Measurements from ENCODE around the gene ARFGAP2. TPM values are rescaled to one million over a fixed set of nuclear protein-coding genes. Genes with fewer than 3 reads are reported as not detected.
"Not testable (repeated sequence)": the region's sequence is repeated elsewhere in the genome, so short reads cannot be mapped to it uniquely, and the experiment has no call there.

ARFGAP2 gene
- total RNA-seq, 1 donor from 2014 or later: 78.7 TPM

GRCh38 chr11:47207459-47207858 lies 30.8 kb upstream of the ARFGAP2 start:
- no peak for TF ChIP-seq CTCF (IDR thresholded peaks at IDR 0.05; ENCODE audit: unreplicated experiment)
- Mint-ChIP-seq H3K27ac (ENCODE audit: unreplicated experiment) (no peak overlapping the region), H3K27me3 (ENCODE audit: unreplicated experiment) (peaks cover 3% of the 10 kb centered on the region), H3K4me1 (ENCODE audit: unreplicated experiment) (no peaks in the 10 kb centered on the region), H3K36me3 (ENCODE audit: low read depth, unreplicated experiment) (no peaks in the 10 kb centered on the region), H3K9me3 (ENCODE audit: unreplicated experiment) (no peaks in the 10 kb centered on the region), H3K4me3 (ENCODE audit: unreplicated experiment) (no peak overlapping the region)
- no peak for DNase-seq (ENCODE audit: low spot score)

DNA sequence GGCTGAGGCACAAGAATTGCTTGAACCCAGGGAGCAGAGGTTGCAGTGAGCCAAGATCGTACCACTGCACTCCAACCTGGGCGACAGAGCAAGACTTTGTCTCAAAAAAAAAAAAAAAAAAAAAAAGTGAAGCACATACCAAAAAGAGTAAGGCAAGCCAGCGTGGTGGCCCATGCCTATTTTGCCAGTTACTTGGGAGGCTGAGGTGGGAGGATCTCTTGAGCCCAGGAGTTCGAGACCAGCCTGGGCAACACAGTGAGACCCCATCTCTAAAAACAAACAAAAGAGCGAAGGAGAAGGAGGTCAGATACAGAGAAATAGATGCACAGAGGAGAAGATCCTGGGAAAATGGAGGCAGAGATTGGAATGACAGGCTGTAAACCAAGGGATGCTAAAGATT lies 29.9 kb upstream of the ARFGAP2 start:
- not testable (repeated sequence) for H3K9me3 Mint-ChIP-seq (ENCODE audit: unreplicated experiment); H3K27ac Mint-ChIP-seq (ENCODE audit: unreplicated experiment); H3K4me3 Mint-ChIP-seq (ENCODE audit: unreplicated experiment)

DNA sequence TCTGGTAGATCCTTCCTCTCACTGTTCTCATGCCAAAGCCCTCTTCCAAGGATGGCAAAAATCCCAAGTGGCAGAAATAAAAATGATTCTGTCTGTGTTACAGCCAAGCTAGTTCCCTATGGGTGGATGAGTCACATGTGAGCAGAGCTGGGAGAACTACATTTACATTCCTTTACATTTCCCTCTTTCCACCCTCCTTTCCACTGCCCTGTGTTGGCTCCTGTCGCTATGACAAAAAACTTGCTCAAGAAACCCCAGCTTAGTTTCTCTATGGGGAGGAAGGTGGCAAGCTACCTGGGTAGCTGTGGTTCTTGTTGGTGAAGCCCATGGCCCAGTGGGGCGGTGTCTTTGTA lies 27.9 kb upstream of the ARFGAP2 start:
- DNase-seq (ENCODE audit: low spot score): no peak
- no peak overlapping the region for H3K4me3 Mint-ChIP-seq (ENCODE audit: unreplicated experiment)
- H3K36me3 Mint-ChIP-seq (ENCODE audit: low read depth, unreplicated experiment): no peaks in the 10 kb centered on the region
- H3K27me3 Mint-ChIP-seq (ENCODE audit: unreplicated experiment): peaks cover 8% of the 10 kb centered on the region
- H3K4me1 Mint-ChIP-seq (ENCODE audit: unreplicated experiment): no peaks in the 10 kb centered on the region
- H3K9me3 Mint-ChIP-seq (ENCODE audit: unreplicated experiment): no peaks in the 10 kb centered on the region
- no peak overlapping the region for H3K27ac Mint-ChIP-seq (ENCODE audit: unreplicated experiment)
- TF ChIP-seq CTCF (IDR thresholded peaks at IDR 0.05; ENCODE audit: unreplicated experiment): no peak

More for the DNA sequence above, 29.9 kb upstream of the ARFGAP2 start:
- H3K36me3 Mint-ChIP-seq (ENCODE audit: low read depth, unreplicated experiment); DNase-seq (ENCODE audit: low spot score); H3K4me1 Mint-ChIP-seq (ENCODE audit: unreplicated experiment); H3K27me3 Mint-ChIP-seq (ENCODE audit: unreplicated experiment): not testable (repeated sequence)

DNA sequence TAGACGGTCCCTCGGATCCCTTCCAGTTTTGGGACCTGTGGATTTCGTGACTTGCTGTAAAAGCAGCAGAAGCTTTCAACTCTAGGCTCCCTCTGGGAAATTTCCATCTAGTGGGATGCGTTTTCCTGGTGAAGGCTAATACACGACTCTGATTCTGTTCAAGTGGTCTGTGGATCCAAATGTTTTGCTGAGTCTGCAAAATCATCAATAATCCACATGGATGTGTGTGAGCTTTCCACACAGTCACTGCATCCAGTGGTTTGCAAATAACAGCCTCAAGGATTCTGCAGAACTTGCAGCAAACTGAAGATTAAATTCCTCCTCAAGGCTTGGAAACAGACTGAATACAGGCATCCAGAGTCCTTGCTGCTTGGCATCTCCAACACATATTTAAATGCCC lies 25.9 kb upstream of the ARFGAP2 start:
- Mint-ChIP-seq H3K9me3 (ENCODE audit: unreplicated experiment) (no peaks in the 10 kb centered on the region), H3K4me1 (ENCODE audit: unreplicated experiment) (peaks cover 8% of the 10 kb centered on the region), H3K4me3 (ENCODE audit: unreplicated experiment) (no peak overlapping the region), H3K36me3 (ENCODE audit: low read depth, unreplicated experiment) (no peaks in the 10 kb centered on the region), H3K27ac (ENCODE audit: unreplicated experiment) (no peak overlapping the region), H3K27me3 (ENCODE audit: unreplicated experiment) (peaks cover 5% of the 10 kb centered on the region)
- DNase-seq (ENCODE audit: low spot score): no peak
- TF ChIP-seq CTCF (IDR thresholded peaks at IDR 0.05; ENCODE audit: unreplicated experiment): no peak

DNA sequence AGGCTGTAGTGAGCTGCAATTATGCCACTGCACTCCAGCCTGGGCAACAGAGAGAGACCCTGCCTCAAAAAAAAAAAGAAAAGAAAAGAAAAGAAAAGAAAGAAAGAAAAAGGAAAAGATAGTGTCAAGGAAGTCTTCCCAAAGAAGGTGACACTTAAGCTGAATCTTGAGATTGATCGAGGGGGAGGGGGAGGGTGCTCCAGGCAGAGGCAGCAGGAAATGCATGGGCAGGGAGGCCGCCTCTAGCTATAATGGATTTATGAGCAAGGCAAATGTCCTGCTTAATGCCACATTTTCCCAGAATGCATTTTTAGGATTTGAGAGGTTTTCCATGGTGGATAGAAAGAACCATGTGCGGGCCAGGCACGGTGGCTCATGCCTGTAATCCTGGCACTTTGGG lies 24.3 kb upstream of the ARFGAP2 start:
- H3K36me3 Mint-ChIP-seq (ENCODE audit: low read depth, unreplicated experiment): no peaks in the 10 kb centered on the region

DNA sequence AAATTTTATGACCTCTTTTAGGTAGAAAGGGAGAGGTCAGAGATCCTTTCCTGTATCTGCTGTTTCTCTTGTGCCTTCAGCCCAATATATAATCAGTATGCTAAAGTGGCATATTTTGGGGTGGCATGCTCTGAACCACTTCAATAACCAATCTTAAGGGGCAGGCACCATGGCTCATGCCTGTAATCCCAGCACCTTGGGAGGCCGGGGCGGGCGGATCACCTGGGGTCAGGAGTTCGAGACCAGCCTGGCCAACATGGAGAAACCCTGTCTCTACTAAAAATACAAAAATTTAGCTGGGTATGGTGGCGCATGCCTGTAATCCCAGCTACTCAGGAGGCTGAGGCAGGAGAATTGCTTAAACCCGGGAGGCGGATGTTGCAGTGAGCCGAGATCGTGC lies 21.5 kb upstream of the ARFGAP2 start:
- not testable (repeated sequence) for DNase-seq (ENCODE audit: low spot score); H3K4me3 Mint-ChIP-seq (ENCODE audit: unreplicated experiment); H3K9me3 Mint-ChIP-seq (ENCODE audit: unreplicated experiment); H3K36me3 Mint-ChIP-seq (ENCODE audit: low read depth, unreplicated experiment); H3K27ac Mint-ChIP-seq (ENCODE audit: unreplicated experiment); H3K4me1 Mint-ChIP-seq (ENCODE audit: unreplicated experiment); H3K27me3 Mint-ChIP-seq (ENCODE audit: unreplicated experiment)

More for the DNA sequence above, 24.3 kb upstream of the ARFGAP2 start:
- no peak for TF ChIP-seq CTCF (IDR thresholded peaks at IDR 0.05; ENCODE audit: unreplicated experiment)
- peaks cover 5% of the 10 kb centered on the region for H3K27me3 Mint-ChIP-seq (ENCODE audit: unreplicated experiment)
- H3K4me1 Mint-ChIP-seq (ENCODE audit: unreplicated experiment): peaks cover 8% of the 10 kb centered on the region
- no peaks in the 10 kb centered on the region for H3K9me3 Mint-ChIP-seq (ENCODE audit: unreplicated experiment)
- no peak overlapping the region for H3K27ac Mint-ChIP-seq (ENCODE audit: unreplicated experiment)
- DNase-seq (ENCODE audit: low spot score): no peak
- H3K4me3 Mint-ChIP-seq (ENCODE audit: unreplicated experiment): no peak overlapping the region

Data from endothelial cell (in vitro differentiated cells).